SJCRH30 (cell line): ENCODE data around the gene ZNF428. TPM values are rescaled to one million over a fixed set of nuclear protein-coding genes. Genes with fewer than 3 reads are reported as not detected.

Experiments
- DNase-seq, 2 experiments: peaks; one replicate each; pipeline ENCODE4 v3.0.0-alpha.2; 2015 to 2020
- H3K27ac ChIP-seq: fragments of 250-450 bp; sonication (Bioruptor Pico); 2 replicates; pipeline ENCODE4 v1.5.1; 2020; ENCODE audit warnings: mild to moderate bottlenecking, moderate library complexity
- H3K27me3 ChIP-seq: fragments of 250-450 bp; sonication (Bioruptor Pico); 2 replicates; pipeline ENCODE4 v1.5.1; 2020; ENCODE audit warnings: mild to moderate bottlenecking, moderate library complexity
- H3K36me3 ChIP-seq: fragments of 250-450 bp; sonication (Bioruptor Pico); 2 replicates; pipeline ENCODE4 v1.5.1; 2020; ENCODE audit warnings: mild to moderate bottlenecking, moderate library complexity
- H3K4me1 ChIP-seq: fragments of 250-450 bp; sonication (Bioruptor Pico); 2 replicates; pipeline ENCODE4 v1.5.1; 2020; ENCODE audit warnings: mild to moderate bottlenecking, moderate library complexity
- H3K4me3 ChIP-seq: fragments of 250-450 bp; sonication (Bioruptor Pico); 2 replicates; pipeline ENCODE4 v1.5.1; 2020; ENCODE audit warnings: mild to moderate bottlenecking, moderate library complexity
- H3K9me3 ChIP-seq: fragments of 250-450 bp; sonication (Bioruptor Pico); replicated peaks from 2 replicates; pipeline ENCODE4 v1.5.1; 2020; ENCODE audit warnings: mild to moderate bottlenecking, moderate library complexity
- total RNA-seq: library from RNA; depleted of rRNA; stranded (reverse); fragments of >200 nt; shearing (Covaris generic); gene quantifications from 2 replicates; pipeline ENCODE4 v1.2.3, GENCODE V29; 2014

Gene ZNF428
- total RNA-seq, 1 experiment from 2014 or later, result 46.8 TPM

DNA sequence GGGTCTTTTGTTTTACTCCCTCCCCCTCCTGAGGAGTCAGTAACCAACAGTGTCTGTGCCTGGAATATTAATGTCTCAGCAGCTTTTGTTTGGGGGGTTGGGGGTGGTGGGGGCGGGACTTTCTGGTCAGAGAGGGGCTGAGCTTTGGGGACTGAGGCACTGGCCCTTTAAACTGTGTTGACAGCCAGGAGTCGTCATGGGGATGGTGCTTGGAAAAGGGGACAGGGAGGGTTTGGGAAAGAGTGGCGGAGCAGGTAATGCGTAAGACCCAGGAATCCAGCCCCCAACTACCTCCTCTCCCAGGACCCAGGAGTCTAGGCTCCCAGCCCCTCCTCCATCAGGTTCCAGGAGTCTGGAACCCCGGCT lies 15.1 kb upstream of the ZNF428 start:
- H3K36me3 ChIP-seq, result no peaks in the 10 kb centered on the region
- peak overlapping the region; percentile 57 for H3K4me3 ChIP-seq

DNA sequence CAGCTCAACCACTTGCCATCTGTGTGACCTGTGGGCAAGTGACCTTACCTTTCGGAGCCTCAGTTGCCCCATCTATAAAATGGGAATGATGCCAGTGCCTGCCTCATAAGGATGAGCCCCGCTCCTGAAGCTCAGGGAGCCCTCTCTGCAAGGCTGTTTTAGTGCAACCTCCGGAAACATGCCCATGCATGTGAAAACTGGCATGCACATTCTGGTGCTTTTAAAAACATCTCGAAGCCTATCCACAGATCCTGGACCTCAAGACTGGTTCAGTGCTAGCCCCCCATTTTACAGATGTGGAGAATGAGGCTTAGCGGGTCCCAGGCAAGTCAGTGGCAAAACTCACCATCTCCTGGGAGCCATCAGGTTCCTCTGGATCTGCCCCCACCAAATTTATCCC lies 14.6 kb upstream of the ZNF428 start:
- no peak for DNase-seq
- no peak overlapping the region for H3K27ac ChIP-seq
- no peak overlapping the region for H3K4me3 ChIP-seq
- H3K9me3 ChIP-seq, result no peaks in the 10 kb centered on the region
- H3K4me1 ChIP-seq, result no peaks in the 10 kb centered on the region
- H3K27me3 ChIP-seq, result peaks cover 9% of the 10 kb centered on the region
- no peaks in the 10 kb centered on the region for H3K36me3 ChIP-seq

More for the DNA sequence above, 15.1 kb upstream of the ZNF428 start:
- no peak for DNase-seq
- no peaks in the 10 kb centered on the region for H3K9me3 ChIP-seq
- no peak overlapping the region for H3K27ac ChIP-seq
- no peaks in the 10 kb centered on the region for H3K4me1 ChIP-seq
- H3K27me3 ChIP-seq, result peaks cover 11% of the 10 kb centered on the region

- Histone ChIP-seq H3K4me3 (no peak overlapping the region), H3K36me3 (no peaks in the 10 kb centered on the region), H3K9me3 (no peaks in the 10 kb centered on the region), H3K27me3 (peaks cover 4% of the 10 kb centered on the region), H3K27ac (no peak overlapping the region), H3K4me1 (no peaks in the 10 kb centered on the region)
- DNase-seq, result no peak
Measured at GRCh38 chr19:43633520-43633919, 14.1 kb upstream of the ZNF428 start.

DNA sequence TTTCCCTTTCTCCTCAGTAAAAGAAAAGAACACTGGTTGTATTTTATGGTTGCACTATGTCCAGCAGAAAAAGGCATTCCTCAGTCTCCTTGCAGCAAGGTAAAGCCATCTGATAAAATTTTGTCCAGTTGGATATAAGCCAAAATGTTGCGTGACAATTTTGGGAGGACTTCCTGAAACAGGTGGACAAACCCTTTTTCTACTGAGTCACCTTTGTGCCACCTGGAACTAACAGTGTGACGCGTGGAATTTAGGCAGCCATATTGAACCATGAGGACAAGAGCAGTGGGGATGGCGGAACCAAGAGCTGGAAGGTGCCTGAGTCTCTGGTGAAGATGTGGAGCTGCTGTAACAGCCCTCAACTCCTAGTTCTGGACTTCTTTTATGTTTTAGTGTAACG lies 12.1 kb upstream of the ZNF428 start:
- H3K27me3 ChIP-seq, result no peaks in the 10 kb centered on the region
- H3K4me1 ChIP-seq, result no peaks in the 10 kb centered on the region
- H3K36me3 ChIP-seq, result no peaks in the 10 kb centered on the region
- H3K27ac ChIP-seq, result no peak overlapping the region
- no peak for DNase-seq
- H3K4me3 ChIP-seq, result no peak overlapping the region
- no peaks in the 10 kb centered on the region for H3K9me3 ChIP-seq

DNA sequence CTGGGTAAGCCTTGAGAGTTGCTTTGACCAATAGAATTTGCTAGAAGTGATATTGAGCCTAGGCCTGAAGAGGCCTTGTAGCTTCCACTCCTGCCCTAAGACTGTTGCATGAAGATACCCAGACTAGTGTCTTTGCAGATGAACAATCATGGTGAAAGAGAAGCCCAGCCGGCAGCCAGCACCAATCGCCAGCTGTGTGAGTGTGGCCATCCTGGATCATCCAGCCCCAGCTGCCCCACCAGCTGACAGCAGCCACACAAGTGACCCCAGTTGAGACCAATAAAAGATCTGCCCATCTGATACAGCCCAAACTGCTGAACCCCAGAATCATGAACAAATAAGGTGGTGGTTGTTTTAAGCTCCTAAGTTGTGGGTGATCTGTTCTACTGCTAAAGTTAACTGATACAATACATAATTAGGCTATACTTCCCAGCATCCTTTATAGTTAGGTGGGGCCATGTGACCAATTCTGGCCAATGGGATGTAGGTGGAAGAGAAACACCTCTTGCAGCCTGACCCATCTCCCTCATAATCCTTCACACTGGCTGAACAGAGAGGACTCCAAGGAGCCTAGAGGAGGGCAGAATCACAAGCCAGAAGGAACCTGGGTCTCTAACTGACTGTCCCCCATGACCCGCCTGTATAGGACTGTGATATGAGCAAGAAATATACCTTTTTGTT lies 9.4 kb upstream of the ZNF428 start:
- DNase-seq, result peak in 1 of 2 experiments; percentile 33
- H3K27me3 ChIP-seq, result no peaks in the 10 kb centered on the region
- no peak overlapping the region for H3K4me3 ChIP-seq
- no peaks in the 10 kb centered on the region for H3K4me1 ChIP-seq
- H3K36me3 ChIP-seq, result no peaks in the 10 kb centered on the region
- H3K27ac ChIP-seq, result no peak overlapping the region
- H3K9me3 ChIP-seq, result no peaks in the 10 kb centered on the region

- Histone ChIP-seq H3K9me3 (no peaks in the 10 kb centered on the region), H3K27me3 (no peaks in the 10 kb centered on the region), H3K4me1 (no peaks in the 10 kb centered on the region), H3K27ac (no peak overlapping the region), H3K4me3 (no peak overlapping the region), H3K36me3 (no peaks in the 10 kb centered on the region)
- no peak for DNase-seq
Measured at GRCh38 chr19:43626838-43627237, 7.4 kb upstream of the ZNF428 start.

- H3K4me3 ChIP-seq, result no peak overlapping the region
- no peaks in the 10 kb centered on the region for H3K4me1 ChIP-seq
- no peak overlapping the region for H3K27ac ChIP-seq
- no peaks in the 10 kb centered on the region for H3K36me3 ChIP-seq
- H3K27me3 ChIP-seq, result no peaks in the 10 kb centered on the region
- H3K9me3 ChIP-seq, result no peaks in the 10 kb centered on the region
- no peak for DNase-seq
Measured at GRCh38 chr19:43625918-43626579, 6.6 kb upstream of the ZNF428 start.

DNA sequence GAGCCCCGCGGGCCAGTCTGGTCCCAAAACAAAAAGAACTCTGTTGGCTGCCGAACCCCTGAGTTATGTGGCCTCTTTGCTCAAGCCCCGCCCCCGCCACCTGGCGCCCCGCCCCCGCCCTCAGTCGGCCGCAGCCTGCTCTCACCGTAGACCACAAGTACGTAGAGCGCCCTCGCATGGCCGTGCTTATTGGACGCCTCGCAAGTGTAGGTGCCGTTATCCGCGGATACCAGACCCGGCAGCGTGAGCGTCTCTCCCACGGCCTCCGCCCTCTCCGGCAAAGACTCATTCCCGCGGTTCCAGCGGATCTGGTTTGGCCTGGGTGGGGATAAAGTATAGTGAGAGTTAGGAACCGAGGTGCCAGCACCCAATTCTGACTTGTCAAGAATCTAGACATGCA lies 5.5 kb upstream of the ZNF428 start:
- Histone ChIP-seq H3K4me1 (no peaks in the 10 kb centered on the region), H3K27ac (no peak overlapping the region), H3K36me3 (no peaks in the 10 kb centered on the region), H3K9me3 (no peaks in the 10 kb centered on the region), H3K4me3 (no peak overlapping the region), H3K27me3 (no peaks in the 10 kb centered on the region)
- DNase-seq, result no peak

DNA sequence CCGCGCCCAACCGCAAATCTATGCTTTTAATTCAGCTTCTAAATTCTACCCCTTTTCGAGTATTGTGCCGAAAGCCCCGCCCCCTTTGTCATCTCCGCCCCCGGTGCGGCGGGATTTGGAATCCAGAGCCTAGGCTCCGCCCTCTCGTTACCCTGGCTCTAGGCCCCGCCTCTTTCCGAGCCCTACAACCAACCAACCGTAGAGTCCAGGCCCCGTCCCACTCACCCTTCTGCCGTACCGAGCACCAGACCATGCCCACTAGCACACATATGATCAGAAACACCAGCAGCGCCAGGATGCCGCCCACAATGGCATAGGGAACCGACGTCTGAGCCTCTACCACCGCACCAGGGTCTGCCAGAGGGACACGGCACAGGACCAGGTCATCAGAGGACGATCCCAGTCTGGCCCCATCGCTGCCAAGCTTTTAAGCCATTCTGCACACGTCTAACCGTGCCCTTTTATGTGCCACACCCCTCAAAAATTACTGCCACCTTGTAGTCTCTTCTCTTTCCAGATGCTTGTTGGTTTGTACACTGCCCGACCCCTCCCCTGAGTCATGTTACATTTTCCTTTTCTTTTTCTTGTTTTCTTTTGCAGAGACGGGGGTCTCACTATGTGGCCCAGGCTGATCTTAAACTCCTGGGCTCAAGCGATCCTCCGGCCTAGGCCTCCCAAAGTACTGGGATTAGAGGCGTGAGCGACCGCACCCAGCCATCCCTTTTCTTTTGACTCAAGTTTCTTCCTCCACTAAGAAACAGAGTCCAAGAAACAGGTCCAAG lies 4.7 kb upstream of the ZNF428 start:
- Histone ChIP-seq H3K9me3 (no peaks in the 10 kb centered on the region), H3K27ac (no peak overlapping the region), H3K4me3 (no peak overlapping the region), H3K36me3 (no peaks in the 10 kb centered on the region), H3K4me1 (no peaks in the 10 kb centered on the region), H3K27me3 (no peaks in the 10 kb centered on the region)
- DNase-seq, result peak in 1 of 2 experiments; percentile 23

GRCh38 chr19:43622956-43623355 lies 3.5 kb upstream of the ZNF428 start:
- H3K36me3 ChIP-seq, result no peaks in the 10 kb centered on the region
- no peak overlapping the region for H3K4me3 ChIP-seq
- no peaks in the 10 kb centered on the region for H3K27me3 ChIP-seq
- no peaks in the 10 kb centered on the region for H3K9me3 ChIP-seq
- no peaks in the 10 kb centered on the region for H3K4me1 ChIP-seq
- H3K27ac ChIP-seq, result no peak overlapping the region
- DNase-seq, result no peak

- H3K27ac ChIP-seq, result no peak overlapping the region
- H3K4me1 ChIP-seq, result no peaks in the 10 kb centered on the region
- no peaks in the 10 kb centered on the region for H3K36me3 ChIP-seq
- H3K9me3 ChIP-seq, result no peaks in the 10 kb centered on the region
- no peaks in the 10 kb centered on the region for H3K27me3 ChIP-seq
- H3K4me3 ChIP-seq, result no peak overlapping the region
- no peak for DNase-seq
Measured at GRCh38 chr19:43622070-43622469, 2.6 kb upstream of the ZNF428 start.

- no peaks in the 10 kb centered on the region for H3K4me1 ChIP-seq
- no peaks in the 10 kb centered on the region for H3K27me3 ChIP-seq
- H3K27ac ChIP-seq, result peak overlapping the region; percentile 89
- no peak for DNase-seq
- peak overlapping the region; percentile 69 for H3K4me3 ChIP-seq
- H3K36me3 ChIP-seq, result no peaks in the 10 kb centered on the region
- H3K9me3 ChIP-seq, result no peaks in the 10 kb centered on the region
Measured at GRCh38 chr19:43620061-43621001, 902 bp upstream of the ZNF428 start.

DNA sequence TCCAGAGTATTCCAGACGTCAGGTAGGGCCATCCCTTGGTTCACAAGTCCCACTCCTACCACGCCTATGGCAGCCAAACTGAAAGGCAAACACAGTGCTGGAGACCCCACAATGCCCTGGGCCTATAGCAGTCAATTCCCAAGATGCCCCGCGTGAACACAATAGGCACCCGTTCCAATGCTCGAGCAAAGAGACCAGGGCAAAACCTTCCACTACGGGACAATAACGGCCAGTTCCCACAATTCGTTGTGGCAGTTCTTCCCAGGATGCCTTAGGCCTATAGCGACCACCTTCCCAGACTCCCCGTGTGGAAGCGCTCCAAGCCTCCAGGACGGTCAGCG lies 538 bp downstream of the ZNF428 start:
- peak overlapping the region; percentile 89 for H3K27ac ChIP-seq
- H3K4me3 ChIP-seq, result peak overlapping the region; percentile 69
- H3K27me3 ChIP-seq, result no peaks in the 10 kb centered on the region
- H3K36me3 ChIP-seq, result no peaks in the 10 kb centered on the region
- peak in 1 of 2 experiments; percentile 91 for DNase-seq
- no peaks in the 10 kb centered on the region for H3K9me3 ChIP-seq
- no peaks in the 10 kb centered on the region for H3K4me1 ChIP-seq

DNA sequence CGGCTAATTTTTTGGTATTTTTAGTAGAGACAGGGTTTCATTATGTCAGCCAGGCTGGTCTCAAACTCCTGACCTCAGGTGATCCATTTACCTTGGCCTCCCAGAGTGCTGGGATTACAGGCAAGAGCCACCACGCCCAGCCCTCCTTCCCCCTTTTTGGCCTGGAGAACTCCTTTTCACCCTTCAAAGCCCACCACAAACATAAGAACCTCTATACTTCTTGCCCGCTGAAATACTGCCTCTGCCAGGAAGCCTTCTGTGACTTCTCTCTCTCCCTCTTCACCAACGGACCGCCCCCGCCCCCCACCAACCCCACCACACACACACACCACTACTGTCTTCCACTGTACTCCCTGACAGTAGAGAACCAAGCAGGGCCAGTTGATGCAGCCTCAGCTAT lies 2.5 kb downstream of the ZNF428 start:
- H3K27me3 ChIP-seq, result no peaks in the 10 kb centered on the region
- no peaks in the 10 kb centered on the region for H3K9me3 ChIP-seq
- H3K4me1 ChIP-seq, result no peaks in the 10 kb centered on the region
- no peak overlapping the region for H3K27ac ChIP-seq
- peaks cover 9% of the 10 kb centered on the region for H3K36me3 ChIP-seq
- H3K4me3 ChIP-seq, result no peak overlapping the region
- DNase-seq, result no peak
